Astrocyte (in vitro differentiated cells and primary cell): ENCODE results near the gene SCNN1B.

ENCODE experiments used
- CTCF ChIP-seq: IDR thresholded peaks from 2 replicates; pipeline ENCODE4 v1.5.1; 2011; ENCODE audit warnings: low read depth, mild to moderate bottlenecking, inconsistent platforms, low read length, moderate library complexity; ENCODE audit not compliant: insufficient read depth
- EZH2 ChIP-seq: IDR thresholded peaks from 2 replicates; pipeline ENCODE4 v1.6.1; 2012; ENCODE audit warnings: mild to moderate bottlenecking, low read length, inconsistent platforms; ENCODE audit not compliant: insufficient read depth

GRCh38 chr16:23339787-23340186, 37.7 kb downstream of the SCNN1B start:
- no peak for TF ChIP-seq CTCF
- TF ChIP-seq EZH2 = no peak
